ENCODE measurements around the gene IL12RB2. TPM values are rescaled to one million over a fixed set of nuclear protein-coding genes. Genes with fewer than 3 reads are reported as not detected.

Gene IL12RB2
- total and polyA plus RNA-seq, 2 donors (not counting 1 experiment from before 2014, with no cell fraction given) = 0.01 TPM; not detected in 1

- H3K4me3 ChIP-seq (replicated peaks in 1 of 4; ENCODE audit: control extremely low read depth in 1 of 4, insufficient read depth in 1 of 4, low read depth in 3 of 4, low read length in 4 of 4) = no peak overlapping the region
- peaks cover 2% of the 10 kb centered on the region for H3K27me3 ChIP-seq (ENCODE audit: control insufficient read depth, insufficient read depth, low read length)
- no peak overlapping the region for H3K4me2 ChIP-seq (ENCODE audit: extremely low read depth, insufficient read depth, low read length)
- H3K4me1 ChIP-seq (ENCODE audit: control insufficient read depth, extremely low read depth, insufficient read depth, low read length) = no peaks in the 10 kb centered on the region
- H3K9me3 ChIP-seq (ENCODE audit: control insufficient read depth, insufficient read depth, low read depth, low read length) = no peaks in the 10 kb centered on the region
- TF ChIP-seq EZH2 (IDR thresholded peaks at IDR 0.05; ENCODE audit: low read length, missing control alignments) (no peak), CTCF (conservative IDR thresholded peaks at IDR 0.05 in 1 of 2, IDR thresholded peaks at IDR 0.05 in 1 of 2; ENCODE audit: low read depth in 1 of 2, low read length in 2 of 2) (no peak)
- H3K27ac ChIP-seq (ENCODE audit: insufficient read depth, low read length) = no peak overlapping the region
- no peak for DNase-seq (ENCODE audit: low read depth in 2 of 2)
- no peak overlapping the region for H3K9ac ChIP-seq (ENCODE audit: insufficient read depth, low read length)
- H3K79me2 ChIP-seq (ENCODE audit: control insufficient read depth, insufficient read depth, low read length) = no peaks in the 10 kb centered on the region
- H3K36me3 ChIP-seq (ENCODE audit: control insufficient read depth, insufficient read depth, low read length) = no peaks in the 10 kb centered on the region
- no peak overlapping the region for H2AFZ ChIP-seq (ENCODE audit: low read length)
- H4K20me1 ChIP-seq (ENCODE audit: control insufficient read depth, extremely low read depth, insufficient read depth, low read length) = no peaks in the 10 kb centered on the region
Measured at GRCh38 chr1:67262735-67263134, 44.9 kb upstream of the IL12RB2 start.

GRCh38 chr1:67264152-67264551 is 43.5 kb upstream of the IL12RB2 start:
- Histone ChIP-seq H3K79me2 (ENCODE audit: control insufficient read depth, insufficient read depth, low read length) (no peaks in the 10 kb centered on the region), H3K27ac (ENCODE audit: insufficient read depth, low read length) (no peak overlapping the region), H4K20me1 (ENCODE audit: control insufficient read depth, extremely low read depth, insufficient read depth, low read length) (no peaks in the 10 kb centered on the region), H3K9ac (ENCODE audit: insufficient read depth, low read length) (no peak overlapping the region), H3K4me3 (replicated peaks in 1 of 4; ENCODE audit: control extremely low read depth in 1 of 4, insufficient read depth in 1 of 4, low read depth in 3 of 4, low read length in 4 of 4) (no peak overlapping the region), H3K4me1 (ENCODE audit: control insufficient read depth, extremely low read depth, insufficient read depth, low read length) (no peaks in the 10 kb centered on the region), H3K36me3 (ENCODE audit: control insufficient read depth, insufficient read depth, low read length) (no peaks in the 10 kb centered on the region), H2AFZ (ENCODE audit: low read length) (no peak overlapping the region), H3K4me2 (ENCODE audit: extremely low read depth, insufficient read depth, low read length) (no peak overlapping the region), H3K9me3 (ENCODE audit: control insufficient read depth, insufficient read depth, low read depth, low read length) (no peaks in the 10 kb centered on the region), H3K27me3 (ENCODE audit: control insufficient read depth, insufficient read depth, low read length) (peaks cover 2% of the 10 kb centered on the region)
- DNase-seq (ENCODE audit: low read depth in 2 of 2) = no peak
- TF ChIP-seq EZH2 (IDR thresholded peaks at IDR 0.05; ENCODE audit: low read length, missing control alignments) = no peak

- TF ChIP-seq CTCF (conservative IDR thresholded peaks at IDR 0.05 in 1 of 2, IDR thresholded peaks at IDR 0.05 in 1 of 2; ENCODE audit: low read depth in 1 of 2, low read length in 2 of 2) (no peak), EZH2 (IDR thresholded peaks at IDR 0.05; ENCODE audit: low read length, missing control alignments) (no peak)
- H3K27ac ChIP-seq (ENCODE audit: insufficient read depth, low read length) = no peak overlapping the region
Measured at GRCh38 chr1:67264899-67265298, 42.8 kb upstream of the IL12RB2 start.

More at GRCh38 chr1:67264899-67265298, 42.8 kb upstream of the IL12RB2 start:
- Histone ChIP-seq H3K9me3 (ENCODE audit: control insufficient read depth, insufficient read depth, low read depth, low read length) (no peaks in the 10 kb centered on the region), H3K27me3 (ENCODE audit: control insufficient read depth, insufficient read depth, low read length) (peaks cover 2% of the 10 kb centered on the region), H3K4me1 (ENCODE audit: control insufficient read depth, extremely low read depth, insufficient read depth, low read length) (no peaks in the 10 kb centered on the region), H3K9ac (ENCODE audit: insufficient read depth, low read length) (no peak overlapping the region), H3K4me2 (ENCODE audit: extremely low read depth, insufficient read depth, low read length) (no peak overlapping the region), H3K4me3 (replicated peaks in 1 of 4; ENCODE audit: control extremely low read depth in 1 of 4, insufficient read depth in 1 of 4, low read depth in 3 of 4, low read length in 4 of 4) (no peak overlapping the region), H3K79me2 (ENCODE audit: control insufficient read depth, insufficient read depth, low read length) (no peaks in the 10 kb centered on the region), H3K36me3 (ENCODE audit: control insufficient read depth, insufficient read depth, low read length) (no peaks in the 10 kb centered on the region), H4K20me1 (ENCODE audit: control insufficient read depth, extremely low read depth, insufficient read depth, low read length) (no peaks in the 10 kb centered on the region), H2AFZ (ENCODE audit: low read length) (no peak overlapping the region)
- no peak for DNase-seq (ENCODE audit: low read depth in 2 of 2)
